ENCODE data around the gene ZNF22. TPM values are rescaled to one million over a fixed set of nuclear protein-coding genes. Genes with fewer than 3 reads are reported as not detected.

The ZNF22 gene
- total RNA-seq, 2 donors from 2014 or later = 18.9 to 21.1 TPM

DNA sequence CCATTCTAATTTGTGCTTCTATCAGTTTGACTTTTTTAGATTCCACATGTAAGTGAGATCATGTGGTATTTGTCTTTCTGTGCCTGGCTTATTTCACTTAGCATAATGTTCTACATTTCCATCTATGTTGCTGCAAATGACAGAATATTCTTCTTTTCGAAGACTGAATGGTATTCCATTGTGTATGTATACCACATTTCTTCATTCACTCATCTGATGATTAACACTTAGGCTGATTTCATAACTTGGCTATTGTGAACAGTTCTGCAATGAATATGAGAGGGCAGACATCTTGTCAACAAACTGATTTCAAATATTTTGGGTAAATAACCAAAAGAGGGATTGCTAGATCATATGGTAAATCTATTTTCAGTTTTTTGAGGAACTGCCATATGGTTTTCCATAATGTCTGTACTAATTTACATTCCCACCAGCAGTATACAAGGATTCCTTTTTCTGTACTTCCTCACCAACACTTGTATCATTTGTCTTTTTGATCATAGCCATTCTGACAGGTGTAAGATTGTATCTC, 52.9 kb downstream of the ZNF22 start:
- intact Hi-C loops (cut with DNase I) = no loop called here
- DNase-seq (no peak), ATAC-seq (no peak)

Other genes starting within 250 kb of the ZNF22 start
- gene TMEM72, start 89.6 kb upstream of the ZNF22 start, total RNA-seq = under 1 TPM; 0.21 to 0.27 TPM
- gene RASSF4, start 41.1 kb upstream of the ZNF22 start, total RNA-seq = 10 to 100 TPM; 48.9 to 71.5 TPM
- gene DEPP1, start 22.1 kb upstream of the ZNF22 start, total RNA-seq = 10 to 100 TPM; 36.7 to 49.2 TPM